Mesenchymal stem cell (in vitro differentiated cells and primary cell): ENCODE results near the gene LRRTM4.

Experiments used
- DNase-seq: peaks from one replicate; pipeline ENCODE4 v3.0.0-alpha.2; 2013
- H2AFZ ChIP-seq: one replicate; pipeline ENCODE4 v1.6.1; 2013; ENCODE audit warnings: low read depth, mild to moderate bottlenecking, control low read depth, inconsistent platforms, low read length, moderate library complexity
- H2AK5ac ChIP-seq: 2 replicates; pipeline ENCODE4 v1.6.1; 2013; ENCODE audit warnings: low read length, moderate library complexity, mild to moderate bottlenecking, inconsistent platforms; ENCODE audit not compliant: severe bottlenecking
- H2BK120ac ChIP-seq: one replicate; pipeline ENCODE4 v1.6.1; 2013; ENCODE audit warnings: low read depth, mild to moderate bottlenecking, inconsistent platforms, low read length, moderate library complexity
- H2BK12ac ChIP-seq, 2 experiments: one replicate each; pipeline ENCODE4 v1.6.1; 2013; ENCODE audit warnings: inconsistent platforms in 2 of 2, low read length in 2 of 2, mild to moderate bottlenecking in 2 of 2, moderate library complexity in 2 of 2, control low read depth in 1 of 2
- H2BK15ac ChIP-seq: one replicate; pipeline ENCODE4 v1.6.1; 2013; ENCODE audit warnings: mild to moderate bottlenecking, low read depth, inconsistent platforms; ENCODE audit not compliant: poor library complexity, severe bottlenecking
- H2BK5ac ChIP-seq: 2 replicates; pipeline ENCODE4 v1.6.1; 2013; ENCODE audit warnings: low read depth, mild to moderate bottlenecking, low read length, control low read depth, inconsistent platforms; ENCODE audit not compliant: poor library complexity, severe bottlenecking
- H3K14ac ChIP-seq, 2 experiments: one replicate each; pipeline ENCODE4 v1.6.1; 2013; ENCODE audit warnings: inconsistent platforms in 2 of 2, low read length in 2 of 2, control low read depth in 1 of 2, mild to moderate bottlenecking in 1 of 2, moderate library complexity in 1 of 2
- H3K18ac ChIP-seq, 2 experiments: one replicate each; pipeline ENCODE4 v1.6.1; 2013; ENCODE audit warnings: inconsistent platforms in 2 of 2, low read length in 2 of 2, control low read depth in 1 of 2, low read depth in 1 of 2, mild to moderate bottlenecking in 1 of 2
- H3K23ac ChIP-seq, 2 experiments: one replicate each; pipeline ENCODE4 v1.6.1; 2013; ENCODE audit warnings: inconsistent platforms in 2 of 2, low read length in 2 of 2, mild to moderate bottlenecking in 2 of 2, moderate library complexity in 2 of 2, control low read depth in 1 of 2
- H3K27ac ChIP-seq: 2 replicates; pipeline ENCODE4 v1.5.1; 2013; ENCODE audit warnings: mild to moderate bottlenecking, moderate library complexity, low read length, control low read depth, inconsistent platforms; ENCODE audit not compliant: poor library complexity, severe bottlenecking
- H3K27me3 ChIP-seq, 2 experiments: 2 replicates each; pipeline versions ENCODE4 v1.6.1 to v1.7.0; 2013; ENCODE audit warnings: low read length in 2 of 2, mild to moderate bottlenecking in 2 of 2, moderate library complexity in 2 of 2, control low read depth in 1 of 2, inconsistent platforms in 1 of 2; ENCODE audit not compliant: control insufficient read depth in 1 of 2, insufficient read depth in 1 of 2
- H3K36me3 ChIP-seq, 2 experiments: 2 replicates each; pipeline versions ENCODE4 v1.6.1 to v1.7.0; 2013; ENCODE audit warnings: low read length in 2 of 2, control low read depth in 1 of 2, inconsistent platforms in 1 of 2, low read depth in 1 of 2, mild to moderate bottlenecking in 1 of 2; ENCODE audit not compliant: insufficient read depth in 2 of 2, control insufficient read depth in 1 of 2
- H3K4ac ChIP-seq, 2 experiments: one replicate each; pipeline ENCODE4 v1.6.1; 2013; ENCODE audit warnings: inconsistent platforms in 2 of 2, low read length in 2 of 2, mild to moderate bottlenecking in 2 of 2, moderate library complexity in 2 of 2, control low read depth in 1 of 2, low read depth in 1 of 2
- H3K4me1 ChIP-seq: 2 replicates; pipeline ENCODE4 v1.6.1; 2013; ENCODE audit warnings: low read depth, low read length, control low read depth; ENCODE audit not compliant: control insufficient read depth, insufficient read depth
- H3K4me2 ChIP-seq: 2 replicates; pipeline ENCODE4 v1.6.1; 2013; ENCODE audit warnings: low read length, mild to moderate bottlenecking, inconsistent platforms; ENCODE audit not compliant: poor library complexity, severe bottlenecking
- H3K4me3 ChIP-seq, 2 experiments: 2 replicates each; pipeline versions ENCODE4 v1.5.1 to v1.7.0; 2013; ENCODE audit warnings: low read length in 2 of 2, mild to moderate bottlenecking in 2 of 2, control low read depth in 1 of 2, low read depth in 1 of 2; ENCODE audit not compliant: insufficient read depth in 1 of 2
- H3K79me1 ChIP-seq: replicated peaks from 2 replicates; pipeline ENCODE4 v1.6.1; 2013; ENCODE audit warnings: mild to moderate bottlenecking, control low read depth, low read length, inconsistent platforms; ENCODE audit not compliant: poor library complexity, severe bottlenecking
- H3K9ac ChIP-seq: 2 replicates; pipeline ENCODE4 v1.7.0; 2013; ENCODE audit warnings: mild to moderate bottlenecking, low read length, moderate library complexity
- H3K9me3 ChIP-seq: 2 replicates; pipeline ENCODE4 v1.7.0; 2013; ENCODE audit warnings: mild to moderate bottlenecking, low read length; ENCODE audit not compliant: control insufficient read depth
- H4K8ac ChIP-seq: one replicate; pipeline ENCODE4 v1.6.1; 2013; ENCODE audit warnings: inconsistent platforms, mild to moderate bottlenecking, low read length, moderate library complexity
- H4K91ac ChIP-seq: one replicate; pipeline ENCODE4 v1.6.1; 2013; ENCODE audit warnings: mild to moderate bottlenecking, low read length, inconsistent platforms
- WGBS: methylation state at CpG from one replicate; pipeline ENCODE4 v1.1.7; 2013; ENCODE audit warnings: mixed read lengths; 5-methylcytosine and 5-hydroxymethylcytosine counted together

LRRTM4 gene

DNA sequence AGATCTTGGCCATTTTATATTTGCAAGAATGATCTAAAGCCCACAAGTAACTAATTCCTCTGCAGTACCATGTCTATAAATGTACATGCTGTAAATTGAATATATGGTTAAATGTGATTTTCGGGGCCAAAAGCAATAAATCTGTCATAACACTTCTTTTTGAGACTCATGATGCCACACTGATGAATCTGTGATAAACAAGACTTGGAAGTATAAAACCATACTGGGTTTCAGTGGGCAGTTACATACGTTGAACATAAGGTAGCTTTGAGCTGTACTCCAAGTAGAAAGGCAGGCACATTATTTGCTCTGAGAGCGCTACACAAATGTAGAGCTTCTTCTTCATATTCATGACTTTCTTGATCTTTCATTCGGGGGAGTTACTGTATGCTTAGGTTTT, 792.2 kb downstream of the LRRTM4 start:
- Histone ChIP-seq H3K18ac (no peak overlapping the region), H3K4ac (no peak overlapping the region), H3K4me3 (no peak overlapping the region), H3K23ac (no peak overlapping the region), H2BK15ac (no peak overlapping the region), H3K4me1 (no peaks in the 10 kb centered on the region), H4K8ac (no peak overlapping the region), H2BK5ac (no peak overlapping the region), H2AFZ (no peak overlapping the region), H3K36me3 (no peaks in the 10 kb centered on the region), H3K27ac (no peak overlapping the region), H2BK120ac (no peak overlapping the region), H2BK12ac (no peak overlapping the region), H3K9ac (no peak overlapping the region), H3K79me1 (no peaks in the 10 kb centered on the region), H3K14ac (no peak overlapping the region), H2AK5ac (no peak overlapping the region), H3K9me3 (peaks cover 5% of the 10 kb centered on the region), H4K91ac (no peak overlapping the region), H3K27me3 (no peaks in the 10 kb centered on the region), H3K4me2 (no peak overlapping the region)
- 90% methylated on average over 4 of the region's 4 CpGs for WGBS
- DNase-seq = no peak

GRCh38 chr2:76721226-76721625, 801.0 kb downstream of the LRRTM4 start:
- 80% methylated on average over 3 of the region's 3 CpGs for WGBS
- H3K79me1 ChIP-seq = no peaks in the 10 kb centered on the region
- H3K27ac ChIP-seq = no peak overlapping the region

DNA sequence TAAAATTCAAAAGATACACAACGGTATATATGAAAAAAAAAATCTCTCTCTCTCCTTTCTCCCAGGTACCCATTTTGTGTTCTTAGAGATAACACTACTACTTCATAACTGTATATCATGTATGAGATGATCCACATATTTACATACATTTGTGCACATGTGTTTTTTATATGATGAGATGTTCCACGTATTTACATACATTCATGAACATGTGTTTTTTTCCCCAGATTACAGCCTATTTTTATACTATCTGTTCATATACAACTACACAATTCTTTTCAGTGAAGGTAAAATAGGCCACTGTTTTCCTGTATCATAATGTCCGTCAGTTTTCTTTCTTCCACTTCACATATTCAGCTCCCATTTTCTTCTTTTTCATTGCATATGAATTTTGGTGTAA, 808.9 kb downstream of the LRRTM4 start:
- no peak for DNase-seq
- 100% methylated on average over 1 of the region's 3 CpGs for whole genome bisulfite sequencing

More at GRCh38 chr2:76721226-76721625, 801.0 kb downstream of the LRRTM4 start:
- Histone ChIP-seq H2BK15ac (no peak overlapping the region), H2BK5ac (no peak overlapping the region), H3K9ac (no peak overlapping the region), H2BK120ac (no peak overlapping the region), H3K27me3 (no peaks in the 10 kb centered on the region), H3K9me3 (peaks cover 5% of the 10 kb centered on the region), H2BK12ac (no peak overlapping the region), H3K18ac (no peak overlapping the region), H2AFZ (no peak overlapping the region), H3K4ac (no peak overlapping the region), H3K14ac (no peak overlapping the region), H4K8ac (no peak overlapping the region), H2AK5ac (no peak overlapping the region), H4K91ac (no peak overlapping the region), H3K4me1 (no peaks in the 10 kb centered on the region), H3K23ac (no peak overlapping the region), H3K36me3 (no peaks in the 10 kb centered on the region), H3K4me3 (no peak overlapping the region), H3K4me2 (no peak overlapping the region)
- DNase-seq = peak; percentile 2

GRCh38 chr2:76711490-76711889, 810.7 kb downstream of the LRRTM4 start:
- H4K8ac ChIP-seq = no peak overlapping the region
- DNase-seq = no peak
- H4K91ac ChIP-seq = no peak overlapping the region
- no peak overlapping the region for H3K4ac ChIP-seq
- H3K14ac ChIP-seq = no peak overlapping the region
- H3K4me2 ChIP-seq = no peak overlapping the region
- H2BK12ac ChIP-seq = no peak overlapping the region
- no peak overlapping the region for H2BK5ac ChIP-seq
- H2BK15ac ChIP-seq = no peak overlapping the region
- H3K9me3 ChIP-seq = peaks cover 7% of the 10 kb centered on the region
- no peak overlapping the region for H3K27ac ChIP-seq
- no peak overlapping the region for H3K9ac ChIP-seq
- no peak overlapping the region for H2AFZ ChIP-seq
- 66% methylated on average over 2 of the region's 2 CpGs for WGBS
- H3K18ac ChIP-seq = no peak overlapping the region
- H3K4me1 ChIP-seq = no peaks in the 10 kb centered on the region
- H2BK120ac ChIP-seq = no peak overlapping the region
- H3K36me3 ChIP-seq = no peaks in the 10 kb centered on the region
- H3K79me1 ChIP-seq = no peaks in the 10 kb centered on the region
- no peak overlapping the region for H3K4me3 ChIP-seq
- H2AK5ac ChIP-seq = no peak overlapping the region
- no peak overlapping the region for H3K23ac ChIP-seq
- H3K27me3 ChIP-seq = no peaks in the 10 kb centered on the region

More for the DNA sequence above, 808.9 kb downstream of the LRRTM4 start:
- Histone ChIP-seq H3K4me1 (no peaks in the 10 kb centered on the region), H4K91ac (no peak overlapping the region), H3K4ac (no peak overlapping the region), H3K9ac (no peak overlapping the region), H3K27me3 (no peaks in the 10 kb centered on the region), H3K27ac (no peak overlapping the region), H3K23ac (no peak overlapping the region), H3K36me3 (no peaks in the 10 kb centered on the region), H2BK15ac (no peak overlapping the region), H2BK12ac (no peak overlapping the region), H3K4me2 (no peak overlapping the region), H2AFZ (no peak overlapping the region), H2BK120ac (no peak overlapping the region), H3K4me3 (no peak overlapping the region), H2AK5ac (no peak overlapping the region), H3K79me1 (no peaks in the 10 kb centered on the region), H4K8ac (no peak overlapping the region), H3K14ac (no peak overlapping the region), H2BK5ac (no peak overlapping the region), H3K9me3 (peaks cover 6% of the 10 kb centered on the region), H3K18ac (no peak overlapping the region)
